NCI-H2227 (cell line): ENCODE data around the gene SORL1.

Experiments
- DNase-seq: peaks from one replicate; lab custom pipeline; 2025; ENCODE audit not compliant: unreplicated experiment; lab: John Stamatoyannopoulos, UW

Gene SORL1

GRCh38 chr11:121451178-121451985, 732 bp upstream of the SORL1 start:
- no peak for DNase-seq

DNA sequence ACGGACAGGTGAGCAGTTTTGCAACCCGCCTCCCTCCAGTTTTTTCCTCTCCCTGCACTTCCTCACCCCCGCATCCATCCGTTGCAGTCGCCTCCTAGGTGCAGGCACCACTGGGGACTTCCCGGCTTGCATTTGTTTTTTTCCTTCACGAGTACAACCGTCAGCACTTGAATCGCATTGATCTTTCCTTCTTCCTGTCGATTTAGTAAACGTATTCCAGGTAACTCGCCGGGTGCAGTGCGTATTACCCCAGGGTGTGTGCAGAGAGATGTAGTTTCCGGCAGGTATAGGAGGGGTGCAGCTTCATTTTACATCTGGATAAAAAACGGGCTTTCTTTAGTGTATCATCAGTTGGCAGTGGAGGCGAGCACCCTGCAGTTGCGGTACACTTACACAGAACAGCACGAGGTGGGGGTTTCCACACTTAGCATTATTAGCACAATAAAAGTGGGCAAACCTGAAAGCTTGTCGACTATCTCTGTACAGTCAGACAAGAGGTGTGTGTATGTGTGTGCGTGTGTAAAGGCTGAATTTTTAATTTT, 566 bp downstream of the SORL1 start, which contains the start of gene SORL1-AS1:
TSS of gene SORL1-AS1 (minus strand) at position 359 of the 542 bp plus-strand sequence.
- no peak for DNase-seq

GRCh38 chr11:121453589-121454299, 1.6 kb downstream of the SORL1 start:
- DNase-seq: no peak

DNA sequence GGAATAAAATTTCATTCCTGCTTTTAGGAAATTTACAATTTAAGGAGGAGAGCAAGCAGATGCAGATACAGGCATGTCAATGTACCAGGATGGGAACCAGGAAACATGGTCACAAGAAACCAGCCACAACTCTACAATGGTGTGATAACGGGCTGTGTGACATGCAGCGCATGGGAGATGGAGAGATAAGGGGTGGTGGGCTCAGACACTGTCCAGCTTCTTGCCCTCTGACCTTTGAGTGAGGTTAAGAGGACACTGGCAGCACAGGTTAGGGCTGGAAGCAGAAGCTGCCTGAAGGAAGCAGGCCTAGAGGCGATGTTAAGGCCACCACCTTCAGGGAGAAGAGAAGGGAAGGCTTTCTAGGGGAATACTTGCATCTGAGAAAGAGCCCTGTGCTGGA, 3.0 kb downstream of the SORL1 start:
- no peak for DNase-seq

DNA sequence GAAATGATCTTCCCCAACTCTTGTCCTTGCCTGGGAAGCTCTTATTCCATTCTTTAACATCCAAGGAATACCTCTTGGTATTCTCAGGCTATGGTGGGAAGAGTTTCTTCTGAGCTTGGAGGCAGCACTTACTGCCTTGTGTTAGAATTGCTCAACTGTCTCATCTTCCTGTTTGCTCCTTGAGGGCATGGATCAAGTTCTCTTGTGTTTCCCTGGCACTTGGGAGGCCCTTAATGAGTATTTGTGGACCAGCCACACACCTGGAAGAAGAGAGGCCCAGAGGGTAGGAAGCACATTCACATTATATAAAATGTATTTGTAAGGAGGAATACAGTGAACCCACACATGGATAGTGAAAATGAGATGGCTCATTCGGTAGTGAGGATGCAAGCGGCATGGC, 4.0 kb downstream of the SORL1 start:
- DNase-seq: no peak

GRCh38 chr11:121456816-121457431, 4.8 kb downstream of the SORL1 start:
- DNase-seq: no peak

DNA sequence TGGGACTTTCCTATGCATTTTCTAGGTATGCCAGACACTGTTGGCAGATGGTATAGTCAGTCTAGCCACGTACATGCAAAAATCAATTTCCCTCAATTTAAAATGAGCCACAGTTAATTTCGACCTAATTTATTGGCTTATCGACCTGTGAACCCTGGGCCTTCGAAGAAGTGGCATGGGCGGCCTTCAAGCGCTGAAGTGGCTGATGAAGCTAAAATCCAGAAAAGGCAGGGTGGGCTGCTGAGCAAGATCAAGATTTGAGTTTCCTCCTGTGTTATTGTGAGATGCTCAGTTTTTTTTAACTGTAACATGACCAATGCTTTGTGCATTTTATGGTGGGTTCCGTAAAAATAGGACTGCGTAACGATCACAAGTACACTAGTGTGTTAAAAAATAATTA, 6.4 kb downstream of the SORL1 start:
- no peak for DNase-seq

- peak; percentile 42 for DNase-seq
Measured at GRCh38 chr11:121459413-121460017, 7.4 kb downstream of the SORL1 start.

DNA sequence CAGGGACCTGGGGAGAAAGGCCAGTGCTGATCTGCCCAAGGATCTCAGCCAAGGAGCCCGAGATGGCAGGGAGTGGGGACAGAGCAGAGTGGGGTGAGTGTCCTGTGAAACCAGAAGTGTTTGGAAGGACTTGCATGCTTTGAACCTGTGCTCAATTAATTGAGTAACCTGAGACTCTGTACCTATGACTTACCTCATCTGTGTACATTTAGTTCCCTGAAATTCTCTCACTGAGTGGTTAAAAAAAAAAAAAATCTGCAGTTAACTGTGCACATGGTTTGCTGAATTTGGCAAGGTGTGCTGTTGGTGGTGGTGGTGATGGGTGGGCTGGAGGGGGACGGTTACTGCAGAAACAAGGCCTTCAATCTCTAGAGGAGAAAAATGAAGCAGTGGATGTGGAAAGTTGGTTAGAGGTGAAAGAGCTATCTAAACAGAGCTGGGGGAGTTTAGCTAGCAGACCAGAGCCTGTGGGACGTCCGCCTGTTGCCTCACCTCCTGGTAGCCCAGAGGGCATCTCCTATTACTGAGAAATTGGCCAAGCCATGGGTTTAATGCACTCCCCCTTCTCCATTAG, 8.9 kb downstream of the SORL1 start:
- DNase-seq: no peak

DNA sequence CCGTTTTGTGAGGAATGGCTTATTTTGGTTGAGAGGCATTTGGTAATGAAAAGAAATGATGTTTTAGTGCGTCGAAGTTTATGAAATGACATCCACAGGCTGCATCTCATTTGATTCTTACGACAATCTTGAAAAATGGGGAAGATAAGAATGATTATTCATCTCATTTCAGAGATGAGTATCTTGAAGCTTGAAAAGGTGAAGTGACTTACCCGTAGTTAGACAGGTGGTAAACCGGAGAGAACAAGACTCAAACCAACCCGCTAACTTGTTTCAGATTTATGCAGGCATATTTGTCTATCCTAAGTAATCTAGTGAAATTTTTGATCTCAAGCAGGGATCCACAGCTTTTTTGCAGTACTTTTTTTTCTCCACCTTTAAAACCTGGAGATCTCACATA, 9.7 kb downstream of the SORL1 start:
- DNase-seq: no peak

DNA sequence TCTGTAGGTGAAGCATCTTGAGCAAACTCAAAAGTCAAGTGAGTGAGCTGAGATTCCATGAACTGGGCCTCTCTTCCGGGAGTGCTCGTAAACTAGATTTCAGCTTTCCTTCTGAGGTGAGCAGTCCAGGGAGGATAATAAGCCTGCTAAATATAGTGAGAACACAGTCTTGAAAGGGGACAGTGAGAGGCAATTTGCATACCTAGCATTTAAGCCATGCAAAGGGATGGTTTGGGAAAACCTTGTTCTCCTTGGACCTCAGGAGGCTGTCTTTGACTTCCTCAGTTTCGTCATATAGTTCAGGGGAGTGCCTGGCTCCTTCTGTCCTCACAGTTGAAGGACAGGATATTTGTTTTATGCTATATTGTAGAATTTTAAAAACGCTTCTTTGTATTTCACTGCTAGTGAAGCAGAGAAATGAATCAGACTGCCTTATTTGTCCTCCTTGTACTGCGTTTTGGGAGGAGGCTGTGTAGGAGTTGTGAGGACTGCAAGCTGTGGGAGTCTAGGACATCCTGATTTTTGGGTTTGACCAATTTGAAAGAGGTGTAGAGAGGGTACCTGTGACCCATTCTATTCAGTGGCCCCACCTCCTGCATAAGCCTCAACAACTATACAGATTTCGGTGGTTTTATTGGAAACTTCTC, 11.7 kb downstream of the SORL1 start:
- DNase-seq: no peak

DNA sequence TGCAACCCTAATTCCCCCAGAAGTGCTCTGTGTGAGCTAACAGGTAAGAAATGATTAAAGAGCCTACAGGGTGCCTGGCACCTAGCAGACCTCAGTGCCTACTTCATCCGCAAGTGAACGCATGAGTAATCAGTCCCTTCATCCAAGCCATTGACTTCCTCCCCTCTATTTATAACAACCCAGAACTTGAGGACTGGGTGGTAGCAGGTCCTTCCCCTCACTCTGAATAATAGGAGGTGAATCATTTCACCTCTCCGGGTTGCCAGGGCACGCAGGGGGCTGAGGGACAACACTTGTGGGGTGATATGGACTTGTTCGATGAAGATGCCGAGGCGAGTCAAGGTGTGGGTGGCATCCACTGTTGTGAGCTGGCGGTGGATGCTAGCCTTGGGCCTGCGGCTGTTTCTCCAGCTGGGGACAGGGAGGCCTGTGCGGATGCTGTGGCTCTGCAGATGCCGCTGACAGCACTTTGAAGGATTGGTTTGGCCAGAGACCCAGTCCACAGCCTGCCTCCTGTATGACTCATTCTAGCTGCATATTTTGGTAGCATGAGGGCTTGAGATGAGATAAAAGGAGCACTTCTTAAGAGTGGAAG, 12.3 kb downstream of the SORL1 start:
- DNase-seq: peak; percentile 2

DNA sequence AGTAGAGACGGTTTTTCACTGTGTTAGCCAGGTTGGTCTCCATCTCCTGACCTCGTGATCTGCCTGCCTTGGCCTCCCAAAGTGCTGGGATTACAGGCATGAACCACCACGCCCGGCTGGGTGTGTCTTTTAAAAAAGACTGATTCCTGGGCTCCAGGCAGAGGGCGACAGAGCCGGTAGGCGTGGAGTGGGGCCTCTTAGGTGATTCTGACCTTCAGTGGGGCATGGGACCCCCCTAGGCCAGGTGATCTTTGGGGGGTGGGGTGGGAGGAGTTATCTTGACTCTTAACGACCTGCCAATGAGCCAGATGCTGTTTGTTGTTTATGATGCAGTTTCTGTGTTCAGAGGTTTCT, 13.6 kb downstream of the SORL1 start:
- no peak for DNase-seq

GRCh38 chr11:121466063-121466794, 14.1 kb downstream of the SORL1 start:
- peak; percentile 63 for DNase-seq

- DNase-seq: no peak
Measured at GRCh38 chr11:121467471-121467870, 15.4 kb downstream of the SORL1 start.

- no peak for DNase-seq
Measured at GRCh38 chr11:121467965-121468364, 15.9 kb downstream of the SORL1 start.

DNA sequence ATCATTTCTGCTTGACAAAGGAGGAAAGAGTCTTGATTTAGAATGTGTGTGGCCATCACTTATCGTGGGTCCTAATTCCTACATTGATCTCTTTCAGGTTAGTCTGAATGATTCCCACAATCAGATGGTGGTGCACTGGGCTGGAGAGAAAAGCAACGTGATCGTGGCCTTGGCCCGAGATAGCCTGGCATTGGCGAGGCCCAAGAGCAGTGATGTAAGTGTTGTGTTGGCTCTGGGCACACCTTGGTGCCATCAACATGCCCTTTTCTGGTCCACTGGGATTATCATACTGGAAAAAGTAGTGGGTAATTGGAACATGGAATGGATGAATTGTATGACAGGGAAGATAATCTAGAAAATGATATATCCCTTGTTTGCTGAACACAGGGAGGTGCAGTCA, 17.8 kb downstream of the SORL1 start:
- DNase-seq: no peak

GRCh38 chr11:121471167-121471566, 19.1 kb downstream of the SORL1 start:
- no peak for DNase-seq

- no peak for DNase-seq
Measured at GRCh38 chr11:121472312-121472711, 20.2 kb downstream of the SORL1 start.
